ENCODE results near the gene NR1H3.
"Not testable (repeated sequence)": the region's sequence is repeated elsewhere in the genome, so short reads cannot be mapped to it uniquely, and the experiment has no call there.

NR1H3 gene

GRCh38 chr11:47257517-47258316, at the start of gene NR1H3:
Gene NR1H3, plus strand, starts transcription at chr11:47257996. Its CDS starts 1,221 bp downstream, at chr11:47259217.
- DNase-seq = no peak

GRCh38 chr11:47208008-47208552, 49.7 kb upstream of the NR1H3 start:
- DNase-seq = not testable (repeated sequence)

GRCh38 chr11:47208628-47209027, 49.2 kb upstream of the NR1H3 start:
- no peak for DNase-seq

GRCh38 chr11:47212938-47213337, 44.9 kb upstream of the NR1H3 start:
- no peak for DNase-seq

- DNase-seq = peak; percentile 89
Measured at GRCh38 chr11:47213950-47214565, 43.7 kb upstream of the NR1H3 start.

- peak; percentile 70 for DNase-seq
Measured at GRCh38 chr11:47215366-47215910, 42.4 kb upstream of the NR1H3 start.

GRCh38 chr11:47216121-47216798, 41.5 kb upstream of the NR1H3 start:
- peak; percentile 70 for DNase-seq

- DNase-seq = no peak
Measured at GRCh38 chr11:47220401-47220821, 37.4 kb upstream of the NR1H3 start.

GRCh38 chr11:47222696-47223095, 35.1 kb upstream of the NR1H3 start:
- no peak for DNase-seq

- DNase-seq = no peak
Measured at GRCh38 chr11:47225552-47226400, 32.0 kb upstream of the NR1H3 start.

- DNase-seq = no peak
Measured at GRCh38 chr11:47229161-47229560, 28.6 kb upstream of the NR1H3 start.

- no peak for DNase-seq
Measured at GRCh38 chr11:47233051-47233450, 24.7 kb upstream of the NR1H3 start.

- DNase-seq = peak; percentile 21
Measured at GRCh38 chr11:47233989-47234668, 23.7 kb upstream of the NR1H3 start.

- DNase-seq = peak; percentile 72
Measured at GRCh38 chr11:47234669-47235100, 23.1 kb upstream of the NR1H3 start.

- no peak for DNase-seq
Measured at GRCh38 chr11:47235163-47235562, 22.6 kb upstream of the NR1H3 start.

- DNase-seq = peak; percentile 18
Measured at GRCh38 chr11:47236482-47236881, 21.3 kb upstream of the NR1H3 start.

- no peak for DNase-seq
Measured at GRCh38 chr11:47239852-47240251, 17.9 kb upstream of the NR1H3 start.

- no peak for DNase-seq
Measured at GRCh38 chr11:47241841-47242301, 15.9 kb upstream of the NR1H3 start.

GRCh38 chr11:47242596-47243192, 15.1 kb upstream of the NR1H3 start:
- no peak for DNase-seq

GRCh38 chr11:47243454-47243853, 14.3 kb upstream of the NR1H3 start:
- DNase-seq = no peak
